ENCODE measurements around the gene PDE4A.
"Not testable (repeated sequence)": the region's sequence is repeated elsewhere in the genome, so short reads cannot be mapped to it uniquely, and the experiment has no call there.

Gene PDE4A

GRCh38 chr19:10404888-10405820 lies 15.2 kb upstream of the PDE4A start:
- DNase-seq: peak; percentile 54

- DNase-seq: no peak
Measured at GRCh38 chr19:10406191-10406590, 14.1 kb upstream of the PDE4A start.

GRCh38 chr19:10407096-10407495 lies 13.2 kb upstream of the PDE4A start:
- peak; percentile 32 for DNase-seq

- peak; percentile 66 for DNase-seq
Measured at GRCh38 chr19:10408511-10409283, 11.6 kb upstream of the PDE4A start.

GRCh38 chr19:10411224-10411623 lies 9.1 kb upstream of the PDE4A start:
- DNase-seq: not testable (repeated sequence)

GRCh38 chr19:10412257-10412977 lies 7.9 kb upstream of the PDE4A start:
- peak; percentile 69 for DNase-seq

GRCh38 chr19:10416083-10416379 lies 4.3 kb upstream of the PDE4A start:
- no peak for DNase-seq

GRCh38 chr19:10416380-10417257 lies 3.7 kb upstream of the PDE4A start:
- peak; percentile 95 for DNase-seq

GRCh38 chr19:10417541-10418234 lies 2.6 kb upstream of the PDE4A start:
- no peak for DNase-seq

GRCh38 chr19:10418235-10418484 lies 2.2 kb upstream of the PDE4A start:
- no peak for DNase-seq

GRCh38 chr19:10418485-10419199 lies 1.7 kb upstream of the PDE4A start:
- DNase-seq: no peak

GRCh38 chr19:10419200-10419645 lies 1.1 kb upstream of the PDE4A start:
- DNase-seq: no peak

- DNase-seq: peak; percentile 62
Measured at GRCh38 chr19:10419646-10420443, 493 bp upstream of the PDE4A start.

- DNase-seq: no peak
Measured at GRCh38 chr19:10421240-10422045, 1.1 kb downstream of the PDE4A start.

GRCh38 chr19:10422046-10422461 lies 1.7 kb downstream of the PDE4A start:
- no peak for DNase-seq

GRCh38 chr19:10422846-10423245 lies 2.5 kb downstream of the PDE4A start:
- DNase-seq: no peak

GRCh38 chr19:10424011-10424637 lies 3.8 kb downstream of the PDE4A start:
- peak; percentile 73 for DNase-seq

- no peak for DNase-seq
Measured at GRCh38 chr19:10427169-10427568, 6.8 kb downstream of the PDE4A start.

- DNase-seq: no peak
Measured at GRCh38 chr19:10428996-10429381, 8.7 kb downstream of the PDE4A start.
